HEK293 (cell line): ENCODE measurements around the gene CFAP410.

ENCODE experiments used
- HOXA7 ChIP-seq: sonication (generic); formaldehyde crosslinking; IDR thresholded peaks from 2 replicates; pipeline ENCODE4 v1.8.1; 2022; ENCODE audit warnings: missing genetic modification reagents, borderline replicate concordance
- MYNN ChIP-seq: fragments of 450-650 bp; formaldehyde crosslinking; IDR thresholded peaks from 2 replicates; pipeline ENCODE4 v1.5.1; 2016; ENCODE audit warnings: missing biosample characterization, missing genetic modification characterization, borderline replicate concordance
- TCF7L2 ChIP-seq: IDR thresholded peaks from 2 replicates; pipeline ENCODE4 v1.6.1; 2011; ENCODE audit warnings: low read depth, mild to moderate bottlenecking, inconsistent platforms, low read length, moderate library complexity, borderline replicate concordance
- TSHZ1 ChIP-seq: fragments of 450-650 bp; formaldehyde crosslinking; IDR thresholded peaks from 2 replicates; pipeline ENCODE4 v1.5.1; 2016; ENCODE audit warnings: missing biosample characterization, missing genetic modification characterization, borderline replicate concordance
- ZBTB11 ChIP-seq: fragments of 450-650 bp; formaldehyde crosslinking; conservative IDR thresholded peaks from 2 replicates; pipeline ENCODE4 v1.5.1; 2016; ENCODE audit warnings: low read depth, missing biosample characterization, missing genetic modification characterization
- ZNF121 ChIP-seq: fragments of 450-650 bp; formaldehyde crosslinking; IDR thresholded peaks from 2 replicates; pipeline ENCODE4 v1.5.1; 2016; ENCODE audit warnings: missing biosample characterization, missing genetic modification characterization
- ZNF221 ChIP-seq: fragments of 450-650 bp; formaldehyde crosslinking; IDR thresholded peaks from 2 replicates; pipeline ENCODE4 v1.5.1; 2017; ENCODE audit warnings: missing biosample characterization, missing genetic modification characterization, borderline replicate concordance
- ZNF239 ChIP-seq: fragments of 450-650 bp; formaldehyde crosslinking; IDR thresholded peaks from 2 replicates; pipeline ENCODE4 v1.5.1; 2016; ENCODE audit warnings: missing biosample characterization, missing genetic modification characterization
- ZNF324 ChIP-seq: fragments of 450-650 bp; formaldehyde crosslinking; IDR thresholded peaks from 2 replicates; pipeline ENCODE4 v1.5.1; 2016; ENCODE audit warnings: missing biosample characterization, missing genetic modification characterization
- ZNF830 ChIP-seq: fragments of 450-650 bp; IDR thresholded peaks from 2 replicates; pipeline ENCODE4 v1.5.0; 2018; ENCODE audit warnings: missing biosample characterization, missing genetic modification characterization, low read depth, mild to moderate bottlenecking, moderate library complexity
- TF ChIP-seq, protein P1 (sequence below): fragments of 450-650 bp; formaldehyde crosslinking; IDR thresholded peaks from 2 replicates; pipeline ENCODE4 v1.5.1; 2016; ENCODE audit warnings: missing biosample characterization, missing genetic modification characterization, low read depth
- TF ChIP-seq, protein P2 (sequence below): fragments of 450-650 bp; formaldehyde crosslinking; IDR thresholded peaks from 2 replicates; pipeline ENCODE4 v1.5.1; 2016; ENCODE audit warnings: missing biosample characterization, missing genetic modification characterization
- TF ChIP-seq, protein P3 (sequence below): fragments of 450-650 bp; formaldehyde crosslinking; IDR thresholded peaks from 2 replicates; pipeline ENCODE4 v1.5.1; 2016; ENCODE audit warnings: missing biosample characterization, missing genetic modification characterization
- TF ChIP-seq, protein P4 (sequence below): IDR thresholded peaks from 2 replicates; pipeline ENCODE4 v1.6.1; 2011; ENCODE audit warnings: mild to moderate bottlenecking, low read depth, low read length, borderline replicate concordance

DNA sequence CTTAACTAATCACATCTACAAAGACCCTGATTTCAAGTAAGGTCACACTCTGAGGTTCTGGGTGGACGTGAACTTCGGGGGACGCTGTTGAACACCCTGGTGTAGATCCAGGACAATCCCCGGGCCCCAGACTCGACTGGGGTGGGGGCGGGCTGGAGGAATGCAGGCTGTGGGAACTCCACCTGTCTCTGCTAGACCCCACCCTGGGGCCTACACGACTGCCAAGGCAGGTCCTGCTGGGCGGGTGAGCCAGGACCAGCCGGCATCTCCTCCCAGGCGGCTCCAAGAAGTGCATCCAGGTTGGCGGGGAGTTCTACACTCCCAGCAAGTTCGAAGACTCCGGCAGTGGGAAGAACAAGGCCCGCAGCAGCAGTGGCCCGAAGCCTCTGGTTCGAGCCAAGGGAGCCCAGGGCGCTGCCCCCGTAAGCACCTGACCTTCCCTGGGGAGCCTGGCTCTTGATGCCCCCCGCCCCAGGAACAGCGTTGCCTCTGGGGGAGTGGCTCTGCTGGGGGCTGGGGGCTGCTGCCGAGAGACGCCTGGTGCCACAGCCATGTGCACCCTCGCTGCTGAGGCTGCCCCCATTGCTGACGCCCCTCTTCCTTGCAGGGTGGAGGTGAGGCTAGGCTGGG is 49.7 kb downstream of the CFAP410 start:
- TF ChIP-seq, protein P1, sequence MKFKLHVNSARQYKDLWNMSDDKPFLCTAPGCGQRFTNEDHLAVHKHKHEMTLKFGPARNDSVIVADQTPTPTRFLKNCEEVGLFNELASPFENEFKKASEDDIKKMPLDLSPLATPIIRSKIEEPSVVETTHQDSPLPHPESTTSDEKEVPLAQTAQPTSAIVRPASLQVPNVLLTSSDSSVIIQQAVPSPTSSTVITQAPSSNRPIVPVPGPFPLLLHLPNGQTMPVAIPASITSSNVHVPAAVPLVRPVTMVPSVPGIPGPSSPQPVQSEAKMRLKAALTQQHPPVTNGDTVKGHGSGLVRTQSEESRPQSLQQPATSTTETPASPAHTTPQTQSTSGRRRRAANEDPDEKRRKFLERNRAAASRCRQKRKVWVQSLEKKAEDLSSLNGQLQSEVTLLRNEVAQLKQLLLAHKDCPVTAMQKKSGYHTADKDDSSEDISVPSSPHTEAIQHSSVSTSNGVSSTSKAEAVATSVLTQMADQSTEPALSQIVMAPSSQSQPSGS = no peak
- TF ChIP-seq, protein P2, sequence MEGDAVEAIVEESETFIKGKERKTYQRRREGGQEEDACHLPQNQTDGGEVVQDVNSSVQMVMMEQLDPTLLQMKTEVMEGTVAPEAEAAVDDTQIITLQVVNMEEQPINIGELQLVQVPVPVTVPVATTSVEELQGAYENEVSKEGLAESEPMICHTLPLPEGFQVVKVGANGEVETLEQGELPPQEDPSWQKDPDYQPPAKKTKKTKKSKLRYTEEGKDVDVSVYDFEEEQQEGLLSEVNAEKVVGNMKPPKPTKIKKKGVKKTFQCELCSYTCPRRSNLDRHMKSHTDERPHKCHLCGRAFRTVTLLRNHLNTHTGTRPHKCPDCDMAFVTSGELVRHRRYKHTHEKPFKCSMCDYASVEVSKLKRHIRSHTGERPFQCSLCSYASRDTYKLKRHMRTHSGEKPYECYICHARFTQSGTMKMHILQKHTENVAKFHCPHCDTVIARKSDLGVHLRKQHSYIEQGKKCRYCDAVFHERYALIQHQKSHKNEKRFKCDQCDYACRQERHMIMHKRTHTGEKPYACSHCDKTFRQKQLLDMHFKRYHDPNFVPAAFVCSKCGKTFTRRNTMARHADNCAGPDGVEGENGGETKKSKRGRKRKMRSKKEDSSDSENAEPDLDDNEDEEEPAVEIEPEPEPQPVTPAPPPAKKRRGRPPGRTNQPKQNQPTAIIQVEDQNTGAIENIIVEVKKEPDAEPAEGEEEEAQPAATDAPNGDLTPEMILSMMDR (tag by site-specific recombination) = no peak
- TF ChIP-seq ZNF239 (tag by site-specific recombination) = no peak
- TF ChIP-seq HOXA7 (CRISPR knock-in tag) = no peak
- no peak for TF ChIP-seq TCF7L2
- TF ChIP-seq ZBTB11 (tag by site-specific recombination) = no peak
- TF ChIP-seq, protein P3, sequence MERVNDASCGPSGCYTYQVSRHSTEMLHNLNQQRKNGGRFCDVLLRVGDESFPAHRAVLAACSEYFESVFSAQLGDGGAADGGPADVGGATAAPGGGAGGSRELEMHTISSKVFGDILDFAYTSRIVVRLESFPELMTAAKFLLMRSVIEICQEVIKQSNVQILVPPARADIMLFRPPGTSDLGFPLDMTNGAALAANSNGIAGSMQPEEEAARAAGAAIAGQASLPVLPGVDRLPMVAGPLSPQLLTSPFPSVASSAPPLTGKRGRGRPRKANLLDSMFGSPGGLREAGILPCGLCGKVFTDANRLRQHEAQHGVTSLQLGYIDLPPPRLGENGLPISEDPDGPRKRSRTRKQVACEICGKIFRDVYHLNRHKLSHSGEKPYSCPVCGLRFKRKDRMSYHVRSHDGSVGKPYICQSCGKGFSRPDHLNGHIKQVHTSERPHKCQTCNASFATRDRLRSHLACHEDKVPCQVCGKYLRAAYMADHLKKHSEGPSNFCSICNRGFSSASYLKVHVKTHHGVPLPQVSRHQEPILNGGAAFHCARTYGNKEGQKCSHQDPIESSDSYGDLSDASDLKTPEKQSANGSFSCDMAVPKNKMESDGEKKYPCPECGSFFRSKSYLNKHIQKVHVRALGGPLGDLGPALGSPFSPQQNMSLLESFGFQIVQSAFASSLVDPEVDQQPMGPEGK (tag by site-specific recombination) = peak; percentile 38; the same call in 1 of the 2 replicates
- no peak for TF ChIP-seq ZNF221 (tag by site-specific recombination)
- TF ChIP-seq, protein P4, sequence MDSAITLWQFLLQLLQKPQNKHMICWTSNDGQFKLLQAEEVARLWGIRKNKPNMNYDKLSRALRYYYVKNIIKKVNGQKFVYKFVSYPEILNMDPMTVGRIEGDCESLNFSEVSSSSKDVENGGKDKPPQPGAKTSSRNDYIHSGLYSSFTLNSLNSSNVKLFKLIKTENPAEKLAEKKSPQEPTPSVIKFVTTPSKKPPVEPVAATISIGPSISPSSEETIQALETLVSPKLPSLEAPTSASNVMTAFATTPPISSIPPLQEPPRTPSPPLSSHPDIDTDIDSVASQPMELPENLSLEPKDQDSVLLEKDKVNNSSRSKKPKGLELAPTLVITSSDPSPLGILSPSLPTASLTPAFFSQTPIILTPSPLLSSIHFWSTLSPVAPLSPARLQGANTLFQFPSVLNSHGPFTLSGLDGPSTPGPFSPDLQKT = no peak
- TF ChIP-seq TSHZ1 (tag by site-specific recombination) = no peak
- no peak for TF ChIP-seq ZNF121 (tag by site-specific recombination)
- no peak for TF ChIP-seq ZNF324 (tag by site-specific recombination)
- no peak for TF ChIP-seq MYNN
- no peak for TF ChIP-seq ZNF830 (tag by site-specific recombination)
